Keratinocyte (primary cell): ENCODE measurements around the gene XIRP2. TPM values are rescaled to one million over a fixed set of nuclear protein-coding genes. Genes with fewer than 3 reads are reported as not detected.
A peak's percentile ranks its signal among the peaks of the same experiment; 100 is the strongest.

Experiments
- DNase-seq: peaks from one replicate; pipeline ENCODE4 v3.0.0-alpha.2; 2011; ENCODE audit warnings: low read depth, missing footprints, low spot score
- FAIRE-seq: peaks from 2 replicates; lab custom pipeline; 2011; peaks lifted over from hg19 to GRCh38; lab: Jason Lieb, UNC
- H2AFZ ChIP-seq: 2 replicates; pipeline ENCODE4 v1.6.0; 2012; ENCODE audit warnings: low read length, control low read depth, inconsistent platforms; ENCODE audit not compliant: control insufficient read depth
- H3K27ac ChIP-seq: 2 replicates; pipeline ENCODE4 v1.5.1; 2011; ENCODE audit warnings: low read length; ENCODE audit not compliant: control insufficient read depth, insufficient read depth
- H3K27me3 ChIP-seq: 3 replicates; pipeline ENCODE4 v1.6.0; 2011; ENCODE audit warnings: low read length; ENCODE audit not compliant: control insufficient read depth, insufficient read depth; ENCODE audit errors: extremely low read depth
- H3K36me3 ChIP-seq, 2 experiments: 2 replicates in 1 of 2; 3 replicates in 1 of 2; pipeline ENCODE4 v1.5.1; 2011; ENCODE audit warnings: low read length in 2 of 2, mild to moderate bottlenecking in 1 of 2; ENCODE audit not compliant: control insufficient read depth in 2 of 2, insufficient read depth in 2 of 2; ENCODE audit errors: extremely low read depth in 1 of 2
- H3K4me1 ChIP-seq: 3 replicates; pipeline ENCODE4 v1.5.1; 2011; ENCODE audit warnings: low read length; ENCODE audit not compliant: control insufficient read depth, insufficient read depth; ENCODE audit errors: extremely low read depth
- H3K4me2 ChIP-seq: 3 replicates; pipeline ENCODE4 v1.6.0; 2011; ENCODE audit warnings: low read depth, low read length; ENCODE audit not compliant: control insufficient read depth, insufficient read depth; ENCODE audit errors: extremely low read depth
- H3K4me3 ChIP-seq, 3 experiments: fragments of 200-600 bp in 1 of 3; sonication (generic) in 1 of 3; 2 replicates in 2 of 3; 3 replicates in 1 of 3; pipeline ENCODE4 v1.5.1; 2011 to 2016; ENCODE audit warnings: low read length in 3 of 3, mild to moderate bottlenecking in 3 of 3, control low read depth in 2 of 3, inconsistent platforms in 1 of 3, low read depth in 1 of 3, mixed read lengths in 1 of 3, mixed run types in 1 of 3, moderate library complexity in 1 of 3; ENCODE audit not compliant: control insufficient read depth in 2 of 3, insufficient read depth in 2 of 3; ENCODE audit errors: extremely low read depth in 1 of 3
- H3K79me2 ChIP-seq: 2 replicates; pipeline ENCODE4 v1.6.0; 2012; ENCODE audit warnings: low read length; ENCODE audit not compliant: control insufficient read depth, insufficient read depth
- H3K9ac ChIP-seq: 3 replicates; pipeline ENCODE4 v1.6.0; 2011; ENCODE audit warnings: low read length; ENCODE audit not compliant: control insufficient read depth, insufficient read depth; ENCODE audit errors: extremely low read depth
- H3K9me1 ChIP-seq: 3 replicates; pipeline ENCODE4 v1.6.0; 2011; ENCODE audit warnings: low read length; ENCODE audit not compliant: control insufficient read depth, insufficient read depth; ENCODE audit errors: extremely low read depth
- H3K9me3 ChIP-seq: 2 replicates; pipeline ENCODE4 v1.5.1; 2012; ENCODE audit warnings: low read depth, low read length; ENCODE audit not compliant: control insufficient read depth
- H4K20me1 ChIP-seq: 3 replicates; pipeline ENCODE4 v1.6.0; 2011; ENCODE audit warnings: low read length; ENCODE audit not compliant: control insufficient read depth, insufficient read depth; ENCODE audit errors: extremely low read depth
- EZH2 ChIP-seq: IDR thresholded peaks from one replicate; pipeline ENCODE4 v1.6.1; 2012; ENCODE audit warnings: inconsistent platforms, mild to moderate bottlenecking, low read length, moderate library complexity
- dilution Hi-C: fragments of 300-500 bp; cut with MboI; formaldehyde crosslinking; loops from one replicate; pipeline ENCODE4 v1.7.0; 2020; ENCODE audit warnings: low sequenced_read_pairs; ENCODE audit not compliant: extremely low pct_ligation_motif_present
- polyA plus RNA-seq, 5 experiments: library from polyadenylated mRNA; depleted of rRNA in 3 of 5; stranded (reverse) in 3 of 5; stranded (forward) in 1 of 5; unstranded in 1 of 5; fragments of >200 nt; gene quantifications; 1 replicate in 1 of 5; 2 replicates in 3 of 5; 3 replicates in 1 of 5; pipeline versions ENCODE4 v1.2.1 to v1.2.3, GENCODE V29; 2011 to 2012; ENCODE audit warnings: missing spikeins in 2 of 5, low read depth in 1 of 5, low replicate concordance in 1 of 5
- TF ChIP-seq, protein P1 (sequence below), 3 experiments: IDR thresholded peaks in 1 of 3; conservative IDR thresholded peaks in 1 of 3; optimal IDR thresholded peaks in 1 of 3; 2 replicates in 2 of 3; 3 replicates in 1 of 3; pipeline versions ENCODE3 to v1.5.1; 2011; ENCODE audit warnings: low read length in 3 of 3, mild to moderate bottlenecking in 3 of 3, moderate library complexity in 2 of 3, control low read depth in 1 of 3, inconsistent platforms in 1 of 3; ENCODE audit not compliant: insufficient read depth in 2 of 3; ENCODE audit errors: extremely low read depth in 1 of 3

XIRP2 gene
- polyA plus RNA-seq, 1 donor (not counting 4 experiments of a cell fraction or from before 2014, with no cell fraction given), result 0.01 TPM

DNA sequence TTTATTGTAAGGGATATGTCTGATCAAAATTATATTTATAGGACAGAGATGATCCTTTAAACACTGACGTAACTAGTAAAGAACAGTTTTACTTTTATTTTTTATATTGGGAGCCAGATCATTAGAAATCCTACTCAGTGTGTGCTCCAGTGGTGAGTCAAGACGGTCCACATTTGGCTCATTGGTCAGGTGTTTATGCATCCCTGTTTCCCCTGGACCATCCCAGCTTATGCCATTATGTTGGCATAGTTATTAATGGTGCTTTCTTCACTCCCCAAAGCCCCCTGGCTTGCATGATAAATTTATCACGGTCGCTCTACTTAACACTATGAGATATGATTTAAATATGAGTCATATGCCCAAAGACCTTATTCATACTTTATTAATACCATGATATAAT, 293.4 kb downstream of the XIRP2 start:
- Histone ChIP-seq H3K27me3 (no peaks in the 10 kb centered on the region), H2AFZ (no peak overlapping the region), H3K4me2 (peak overlapping the region; percentile 52), H3K9me3 (no peaks in the 10 kb centered on the region), H3K4me3 (no peak overlapping the region), H3K27ac (peak overlapping the region; percentile 58), H3K9me1 (no peaks in the 10 kb centered on the region), H3K79me2 (no peaks in the 10 kb centered on the region), H3K36me3 (no peaks in the 10 kb centered on the region), H4K20me1 (no peaks in the 10 kb centered on the region), H3K9ac (no peak overlapping the region), H3K4me1 (peaks cover 18% of the 10 kb centered on the region)
- TF ChIP-seq EZH2, result no peak
- TF ChIP-seq, protein P1, sequence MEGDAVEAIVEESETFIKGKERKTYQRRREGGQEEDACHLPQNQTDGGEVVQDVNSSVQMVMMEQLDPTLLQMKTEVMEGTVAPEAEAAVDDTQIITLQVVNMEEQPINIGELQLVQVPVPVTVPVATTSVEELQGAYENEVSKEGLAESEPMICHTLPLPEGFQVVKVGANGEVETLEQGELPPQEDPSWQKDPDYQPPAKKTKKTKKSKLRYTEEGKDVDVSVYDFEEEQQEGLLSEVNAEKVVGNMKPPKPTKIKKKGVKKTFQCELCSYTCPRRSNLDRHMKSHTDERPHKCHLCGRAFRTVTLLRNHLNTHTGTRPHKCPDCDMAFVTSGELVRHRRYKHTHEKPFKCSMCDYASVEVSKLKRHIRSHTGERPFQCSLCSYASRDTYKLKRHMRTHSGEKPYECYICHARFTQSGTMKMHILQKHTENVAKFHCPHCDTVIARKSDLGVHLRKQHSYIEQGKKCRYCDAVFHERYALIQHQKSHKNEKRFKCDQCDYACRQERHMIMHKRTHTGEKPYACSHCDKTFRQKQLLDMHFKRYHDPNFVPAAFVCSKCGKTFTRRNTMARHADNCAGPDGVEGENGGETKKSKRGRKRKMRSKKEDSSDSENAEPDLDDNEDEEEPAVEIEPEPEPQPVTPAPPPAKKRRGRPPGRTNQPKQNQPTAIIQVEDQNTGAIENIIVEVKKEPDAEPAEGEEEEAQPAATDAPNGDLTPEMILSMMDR (optimal IDR thresholded peaks at IDR 0.05 in 1 of 3, IDR thresholded peaks at IDR 0.05 in 1 of 3, conservative IDR thresholded peaks at IDR 0.05 in 1 of 3; ENCODE audit: extremely low read depth in 1 of 3, insufficient read depth in 2 of 3, low read length in 3 of 3), result no peak
- DNase-seq (no peak), FAIRE-seq (no peak)
- dilution Hi-C loops, result no loop called here

- peaks cover 18% of the 10 kb centered on the region for H3K4me1 ChIP-seq
- DNase-seq (no peak), FAIRE-seq (no peak)
- dilution Hi-C loops, result no loop called here
- TF ChIP-seq EZH2, result no peak
- TF ChIP-seq, protein P1 (optimal IDR thresholded peaks at IDR 0.05 in 1 of 3, IDR thresholded peaks at IDR 0.05 in 1 of 3, conservative IDR thresholded peaks at IDR 0.05 in 1 of 3; ENCODE audit: extremely low read depth in 1 of 3, insufficient read depth in 2 of 3, low read length in 3 of 3), result no peak
- no peaks in the 10 kb centered on the region for H3K36me3 ChIP-seq
- no peaks in the 10 kb centered on the region for H4K20me1 ChIP-seq
- no peaks in the 10 kb centered on the region for H3K27me3 ChIP-seq
- no peaks in the 10 kb centered on the region for H3K9me1 ChIP-seq
- no peaks in the 10 kb centered on the region for H3K79me2 ChIP-seq
- H3K9me3 ChIP-seq, result no peaks in the 10 kb centered on the region
- no peak overlapping the region for H3K4me2 ChIP-seq
- no peak overlapping the region for H3K9ac ChIP-seq
- no peak overlapping the region for H3K27ac ChIP-seq
- H2AFZ ChIP-seq, result no peak overlapping the region
- no peak overlapping the region for H3K4me3 ChIP-seq
Measured at GRCh38 chr2:167182403-167182802, 294.1 kb downstream of the XIRP2 start.
